ENCODE measurements around the gene WWOX. TPM values are rescaled to one million over a fixed set of nuclear protein-coding genes. Genes with fewer than 3 reads are reported as not detected.

WWOX gene
- total and polyA plus RNA-seq, 2 donors (not counting 3 experiments of a cell fraction or from before 2014, with no cell fraction given), result 6.2 to 12.5 TPM

- Histone ChIP-seq H3K27me3 (ENCODE audit: control insufficient read depth in 2 of 2, insufficient read depth in 2 of 2, low read length in 2 of 2) (no peaks in the 10 kb centered on the region), H3K4me3 (replicated peaks in 1 of 3; ENCODE audit: insufficient read depth in 1 of 3, low read depth in 1 of 3, low read length in 3 of 3) (no peak overlapping the region), H4K20me1 (replicated peaks; ENCODE audit: control insufficient read depth, extremely low read depth, insufficient read depth, low read length) (no peaks in the 10 kb centered on the region), H3K9me3 (replicated peaks; ENCODE audit: control insufficient read depth, insufficient read depth, low read length) (no peaks in the 10 kb centered on the region), H3K36me3 (ENCODE audit: control insufficient read depth in 2 of 2, extremely low read depth in 1 of 2, insufficient read depth in 2 of 2, low read length in 2 of 2) (no peaks in the 10 kb centered on the region), H3K4me2 (ENCODE audit: insufficient read depth, low read length) (no peak overlapping the region), H3K9ac (replicated peaks; ENCODE audit: extremely low read depth, insufficient read depth, low read length) (no peak overlapping the region), H3K4me1 (ENCODE audit: control insufficient read depth, extremely low read depth, insufficient read depth, low read length) (no peaks in the 10 kb centered on the region), H3K27ac (ENCODE audit: insufficient read depth, low read depth, low read length) (no peak overlapping the region), H3K79me2 (ENCODE audit: control insufficient read depth, insufficient read depth, low read length) (no peaks in the 10 kb centered on the region), H3K9me1 (replicated peaks; ENCODE audit: control insufficient read depth, extremely low read depth, insufficient read depth, low read length) (no peaks in the 10 kb centered on the region), H2AFZ (ENCODE audit: low read depth, low read length) (no peak overlapping the region)
- dilution Hi-C loops (cut with MboI; ENCODE audit: extremely low pct_ligation_motif_present, low sequenced_read_pairs), result no loop called here
- ChIA-PET CTCF (no interaction called here), POLR2A (no interaction called here)
- DNase-seq (ENCODE audit: low read depth, low spot score), result no peak
- no TSS peak for BruUV-seq (replicated peaks)
- TF ChIP-seq JUN (IDR thresholded peaks at IDR 0.05; ENCODE audit: borderline replicate concordance, insufficient read depth, insufficient read length, low read depth) (no peak), EZH2 (IDR thresholded peaks at IDR 0.05; ENCODE audit: borderline replicate concordance, low read depth, low read length, severe bottlenecking) (no peak), POLR2A (IDR thresholded peaks at IDR 0.05; ENCODE audit: low read depth, low read length) (no peak), MAX (IDR thresholded peaks at IDR 0.05; ENCODE audit: insufficient read depth, insufficient read length) (no peak), FOS (IDR thresholded peaks at IDR 0.05; ENCODE audit: borderline replicate concordance, insufficient read depth, low read length) (no peak), MYC (IDR thresholded peaks at IDR 0.05; ENCODE audit: low read depth, low read length) (no peak), GATA2 (IDR thresholded peaks at IDR 0.05; ENCODE audit: insufficient read depth, insufficient read length, low read depth, low read length) (no peak), POLR2AphosphoS5 (IDR thresholded peaks at IDR 0.05; ENCODE audit: insufficient read depth, low read depth, low read length) (no peak), CTCF (IDR thresholded peaks at IDR 0.05; ENCODE audit: extremely low read depth in 1 of 2, insufficient read depth in 1 of 2, low read depth in 1 of 2, low read length in 2 of 2) (no peak)
- FAIRE-seq, result no peak
- intact Hi-C loops (cut with micrococcal nuclease), result no loop called here
Measured at GRCh38 chr16:78200023-78200389, 100.6 kb downstream of the WWOX start.
